Measurements from ENCODE around the gene GFRA4. TPM values are rescaled to one million over a fixed set of nuclear protein-coding genes. Genes with fewer than 3 reads are reported as not detected.

The GFRA4 gene
- polyA plus RNA-seq, 4 donors = 0.13 to 0.20 TPM; not detected in 2

GRCh38 chr20:3674995-3675900 is 12.0 kb upstream of the GFRA4 start:
- no peak for DNase-seq (ENCODE audit: low read depth in 4 of 4, low spot score in 3 of 4)

DNA sequence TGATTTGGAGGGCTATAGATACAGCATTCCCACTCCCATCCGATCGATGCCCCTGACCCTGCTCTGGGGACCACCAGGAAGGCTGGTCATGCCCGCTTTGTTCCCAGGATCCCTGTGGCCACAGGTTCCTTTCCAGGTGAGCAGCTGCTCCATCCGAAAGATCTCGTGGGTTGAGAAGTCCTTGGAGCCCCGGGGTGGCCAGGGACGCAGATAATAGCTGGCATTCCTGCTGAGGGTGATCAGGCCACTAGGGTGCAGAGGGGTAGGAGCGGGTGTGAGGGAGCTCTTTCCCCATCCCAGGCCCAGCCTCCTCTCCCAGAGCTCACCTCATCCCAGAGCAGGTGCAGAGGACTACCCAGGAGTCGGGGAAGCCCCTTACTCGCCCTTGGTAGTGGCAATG is 11.2 kb upstream of the GFRA4 start:
- no peak for DNase-seq (ENCODE audit: low read depth in 4 of 4, low spot score in 3 of 4)

- no peak for DNase-seq (ENCODE audit: low read depth in 4 of 4, low spot score in 3 of 4)
These were observed 10.2 kb upstream of the GFRA4 start for GRCh38 chr20:3673221-3674070.

- no peak for DNase-seq (ENCODE audit: low read depth in 4 of 4, low spot score in 3 of 4)
These were observed 9.5 kb upstream of the GFRA4 start for GRCh38 chr20:3672547-3673171.

GRCh38 chr20:3671986-3672546 is 8.9 kb upstream of the GFRA4 start:
- DNase-seq (ENCODE audit: low read depth in 4 of 4, low spot score in 3 of 4) = no peak

- DNase-seq (ENCODE audit: low read depth in 4 of 4, low spot score in 3 of 4) = no peak
These were observed 7.7 kb upstream of the GFRA4 start for GRCh38 chr20:3670945-3671344.

- no peak for DNase-seq (ENCODE audit: low read depth in 4 of 4, low spot score in 3 of 4)
These were observed 7.3 kb upstream of the GFRA4 start for GRCh38 chr20:3670511-3670910.

- DNase-seq (ENCODE audit: low read depth in 4 of 4, low spot score in 3 of 4) = no peak
These were observed 6.6 kb upstream of the GFRA4 start for GRCh38 chr20:3669710-3670367.

DNA sequence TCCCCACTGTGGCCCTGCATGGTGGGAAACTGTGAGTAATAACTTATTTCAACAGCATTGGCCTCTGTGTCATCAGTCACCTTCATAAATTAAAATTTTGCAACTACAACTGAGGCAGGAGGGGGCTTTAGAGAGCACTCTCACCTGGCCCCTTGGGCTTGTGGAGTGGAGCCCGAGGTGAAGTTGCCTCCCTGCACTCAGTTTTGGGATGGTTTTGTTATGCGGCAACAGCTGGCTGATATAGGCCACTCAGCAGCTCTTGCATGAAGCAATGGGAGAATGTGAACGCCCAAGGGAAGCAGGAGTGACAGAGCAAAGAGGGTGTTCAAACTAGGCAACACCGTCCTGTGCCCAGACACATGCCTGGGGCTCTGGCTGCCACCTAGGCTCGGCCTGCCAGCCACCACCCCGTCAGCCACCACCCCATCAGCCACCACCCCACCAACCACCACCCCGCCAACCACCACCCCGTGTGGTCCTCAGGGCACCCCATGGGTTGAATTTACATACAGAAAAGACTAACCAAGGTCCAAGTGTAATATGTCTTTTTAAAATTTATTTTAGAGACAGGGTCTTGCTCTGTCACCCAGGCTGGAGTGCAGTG is 4.3 kb upstream of the GFRA4 start:
- DNase-seq (ENCODE audit: low read depth in 4 of 4, low spot score in 3 of 4) = no peak

DNA sequence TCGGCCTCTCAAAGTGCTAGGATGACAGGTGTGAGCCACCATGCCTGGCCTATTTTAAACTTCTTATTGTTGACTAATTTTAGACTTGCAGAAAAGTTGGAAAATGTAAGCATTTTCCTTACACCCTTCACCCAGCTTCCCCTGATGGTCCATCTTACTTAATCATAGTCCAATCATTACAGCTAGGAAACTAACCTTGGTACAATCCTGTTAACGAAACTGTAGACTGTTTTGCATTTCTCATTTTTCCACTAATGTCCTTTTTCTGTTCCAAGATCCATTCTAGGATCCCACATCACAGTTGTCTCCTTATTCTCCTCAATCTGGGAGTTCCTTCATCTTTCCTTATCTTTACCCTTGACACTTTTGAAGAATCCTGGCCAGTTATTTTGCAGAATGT is 659 bp upstream of the GFRA4 start:
- DNase-seq (ENCODE audit: low read depth in 4 of 4, low spot score in 3 of 4) = no peak

- DNase-seq (ENCODE audit: low read depth in 4 of 4, low spot score in 3 of 4) = no peak
These were observed 1.2 kb downstream of the GFRA4 start for GRCh38 chr20:3661814-3662665.

DNA sequence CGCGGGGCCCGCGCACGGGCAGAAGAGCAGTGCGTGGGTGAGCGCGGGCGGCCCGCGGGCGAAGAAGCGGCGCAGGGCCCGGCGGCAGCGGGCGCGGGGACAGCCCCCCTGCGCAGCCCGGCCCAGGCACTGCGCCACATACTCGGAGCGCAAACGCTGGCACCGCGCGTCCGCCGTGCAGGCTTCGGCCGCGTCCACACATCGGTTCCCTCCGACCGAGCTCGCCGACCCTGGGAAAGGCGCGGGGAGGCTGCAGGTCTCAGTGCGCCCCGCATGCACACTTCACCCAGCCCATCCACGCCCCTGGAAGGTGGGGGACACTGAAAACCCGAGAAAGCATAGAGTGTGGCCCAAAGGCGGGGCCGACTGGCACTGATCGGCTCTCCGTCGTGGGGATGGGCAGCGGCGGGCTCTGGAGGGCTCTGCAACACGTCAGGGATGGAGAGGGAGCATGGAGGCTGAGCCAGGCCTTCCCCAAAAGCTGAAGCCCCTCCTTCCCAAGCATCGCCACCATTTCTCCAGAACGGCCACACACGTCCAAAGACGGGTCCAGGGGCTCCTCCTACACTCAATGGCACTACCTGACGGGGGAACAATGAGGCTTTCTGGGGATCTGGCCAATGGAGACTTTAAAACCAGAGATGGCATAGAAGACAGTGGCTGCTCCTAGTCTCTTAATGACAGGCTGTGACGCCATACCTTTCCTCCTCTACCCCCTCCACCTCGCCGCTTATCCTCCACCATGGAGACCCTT is 2.0 kb downstream of the GFRA4 start:
- DNase-seq (ENCODE audit: low read depth in 4 of 4, low spot score in 3 of 4) = no peak

DNA sequence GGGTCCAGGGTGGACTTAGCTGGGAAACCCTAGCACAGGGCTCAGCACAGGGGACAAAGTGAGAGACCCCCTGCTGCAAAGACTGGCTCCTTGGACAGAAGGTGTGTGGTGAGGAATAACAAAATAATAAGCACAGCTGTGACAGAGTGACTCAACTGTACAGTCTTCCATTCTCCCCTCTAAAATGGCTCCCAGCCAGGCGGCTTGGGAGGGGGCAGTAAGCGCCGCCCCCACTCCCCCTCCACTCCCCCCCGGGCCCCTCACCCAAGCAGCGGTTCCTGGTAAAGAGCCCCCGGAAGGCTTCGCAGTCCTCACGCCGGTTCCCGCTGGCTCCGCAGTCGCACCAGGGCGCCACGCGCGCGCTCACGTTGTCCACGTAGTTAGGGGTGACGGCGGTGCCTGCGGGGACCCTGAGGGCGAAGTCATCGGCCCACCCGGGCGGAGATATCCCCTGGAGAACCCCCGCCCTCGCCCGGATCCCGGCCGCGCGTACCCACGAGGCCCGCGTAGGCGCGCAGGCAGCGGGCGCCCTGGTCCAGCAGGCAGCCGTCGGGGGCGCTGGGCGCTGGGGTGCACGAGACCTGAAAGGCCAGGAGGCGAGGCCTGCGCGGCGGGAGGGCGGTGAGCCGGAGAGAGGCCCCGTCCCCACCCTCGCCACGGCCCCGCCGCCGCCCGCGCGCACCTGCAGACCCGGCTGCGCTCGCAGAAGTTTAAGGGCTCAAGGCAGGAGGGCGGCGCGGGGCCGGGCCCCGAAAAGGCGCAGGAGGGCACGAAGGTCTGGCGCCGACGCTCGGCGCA is 2.7 kb downstream of the GFRA4 start:
- no peak for DNase-seq (ENCODE audit: low read depth in 4 of 4, low spot score in 3 of 4)

- DNase-seq (ENCODE audit: low read depth in 4 of 4, low spot score in 3 of 4) = no peak
These were observed 3.5 kb downstream of the GFRA4 start for GRCh38 chr20:3659492-3660261.

DNA sequence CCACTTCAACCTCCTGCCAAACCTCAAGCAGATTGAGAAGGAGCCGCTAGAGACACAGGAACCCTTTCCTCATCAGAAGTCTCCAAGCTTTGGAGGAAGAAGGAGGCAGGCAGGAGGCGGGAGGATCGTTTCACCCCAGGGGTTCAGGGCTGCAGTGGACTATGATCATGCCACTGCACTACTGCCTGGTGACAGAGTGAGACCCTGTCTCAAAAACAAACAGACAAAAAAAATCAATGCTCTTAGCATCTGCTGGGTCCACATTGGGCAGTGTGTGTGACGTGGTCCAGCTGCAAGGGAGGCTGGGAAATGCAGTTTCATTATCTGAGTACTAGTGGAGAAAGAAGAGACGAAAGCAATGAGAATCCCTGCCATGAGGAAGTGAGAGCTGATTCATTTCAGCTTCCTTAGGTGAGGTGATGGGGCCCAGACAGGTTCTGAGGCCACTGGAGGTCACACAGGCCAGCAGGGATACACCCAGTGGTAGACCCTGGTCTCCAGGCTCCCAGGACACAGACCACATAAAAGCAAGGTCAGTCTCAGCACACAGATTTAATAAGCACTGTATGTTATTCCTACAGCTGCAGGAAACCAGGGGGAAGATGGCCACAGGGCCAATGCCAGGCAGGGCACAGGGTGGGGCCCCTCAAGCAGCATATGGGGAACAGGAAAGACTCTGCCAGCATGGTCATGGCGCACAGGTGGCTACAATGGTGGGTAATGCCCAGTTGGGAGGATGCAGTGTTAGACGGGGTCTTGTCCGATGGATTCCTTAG is 4.3 kb downstream of the GFRA4 start:
- DNase-seq (ENCODE audit: low read depth in 4 of 4, low spot score in 3 of 4) = no peak

All from right renal pelvis (tissue), 4 donors.